Uterus (tissue), 4 donors: ENCODE measurements around the gene TCF19. TPM values are rescaled to one million over a fixed set of nuclear protein-coding genes. Genes with fewer than 3 reads are reported as not detected.

Experiments
- DNase-seq, 2 donors: peaks; one replicate each; pipeline ENCODE4 v3.0.0-alpha.2; 2019 to 2020
- H3K27ac ChIP-seq, 2 donors: fragments of 200-600 bp; sonication (generic); 1 replicate in 1 of 2; 2 replicates in 1 of 2; pipeline ENCODE4 v1.5.1; 2016 to 2018
- H3K27me3 ChIP-seq, 2 donors: fragments of 200-600 bp; sonication (generic); one replicate each; pipeline ENCODE4 v1.5.1; 2018 to 2019; ENCODE audit warnings: control low read depth in 1 of 2
- H3K36me3 ChIP-seq, 2 donors: fragments of 200-600 bp; sonication (generic); one replicate each; pipeline ENCODE4 v1.5.1; 2019; ENCODE audit warnings: control low read depth in 1 of 2
- H3K4me1 ChIP-seq, 2 donors: fragments of 200-600 bp; sonication (generic); one replicate each; pipeline ENCODE4 v1.5.1; 2018 to 2019; ENCODE audit warnings: control low read depth in 1 of 2
- H3K4me3 ChIP-seq, 2 donors: fragments of 200-600 bp; sonication (generic); 1 replicate in 1 of 2; 2 replicates in 1 of 2; pipeline ENCODE4 v1.5.1; 2018 to 2019; ENCODE audit warnings: mild to moderate bottlenecking in 1 of 2
- H3K9me3 ChIP-seq, 2 donors: fragments of 200-600 bp; sonication (generic); one replicate each; pipeline ENCODE4 v1.5.1; 2019; ENCODE audit warnings: control low read depth in 1 of 2
- CTCF ChIP-seq, 4 experiments: fragments of 200-600 bp in 2 of 4; fragments of 450-650 bp in 2 of 4; sonication (generic) in 2 of 4; IDR thresholded peaks; one replicate each; pipeline ENCODE4 v1.5.1; 2016 to 2019; ENCODE audit warnings: antibody characterized with exemption in 4 of 4, mild to moderate bottlenecking in 2 of 4, moderate library complexity in 1 of 4
- POLR2A ChIP-seq, 2 donors: fragments of 450-650 bp; IDR thresholded peaks; one replicate each; pipeline ENCODE4 v1.6.1; 2016; ENCODE audit warnings: antibody characterized with exemption in 2 of 2, mild to moderate bottlenecking in 1 of 2, moderate library complexity in 1 of 2
- intact Hi-C: fragments of 100-400 bp; cut with DNase I; formaldehyde crosslinking; loops from one replicate; pipeline ENCODE4 v1.15.1; 2023; ENCODE audit warnings: low total_unique reads
- total RNA-seq, 4 donors: library from RNA; depleted of rRNA in 3 of 4; stranded (reverse); fragments of >200 nt in 3 of 4; gene quantifications; one replicate each; pipeline versions ENCODE4 v1.1.0 to v1.2.4, GENCODE V29; 2014 to 2023
- donor health status: DM: yes; HTN: yes; CAD: no.

The TCF19 gene
- total RNA-seq, 4 donors from 2014 or later = 3.6 to 22.3 (median 12.6) TPM

GRCh38 chr6:31170987-31171671 lies 12.7 kb downstream of the TCF19 start:
- TF ChIP-seq POLR2A (IDR thresholded peaks at IDR 0.05) = no peak
- TF ChIP-seq CTCF (IDR thresholded peaks at IDR 0.05) = no peak
- Histone ChIP-seq H3K4me1 (no peaks in the 10 kb centered on the region), H3K9me3 (no peaks in the 10 kb centered on the region), H3K4me3 (no peak overlapping the region), H3K36me3 (no peaks in the 10 kb centered on the region), H3K27me3 (no peaks in the 10 kb centered on the region), H3K27ac (no peak overlapping the region)
- DNase-seq = no peak
- intact Hi-C loops = no loop called here

GRCh38 chr6:31171931-31172905 lies 13.8 kb downstream of the TCF19 start:
- no peaks in the 10 kb centered on the region for H3K36me3 ChIP-seq
- H3K4me3 ChIP-seq = no peak overlapping the region
- no peaks in the 10 kb centered on the region for H3K27me3 ChIP-seq
- H3K9me3 ChIP-seq = no peaks in the 10 kb centered on the region
- TF ChIP-seq CTCF (IDR thresholded peaks at IDR 0.05) (no peak), POLR2A (IDR thresholded peaks at IDR 0.05) (no peak)
- DNase-seq = no peak
- H3K4me1 ChIP-seq = no peaks in the 10 kb centered on the region
- intact Hi-C loops = no loop called here
- H3K27ac ChIP-seq = no peak overlapping the region

- Histone ChIP-seq H3K9me3 (no peaks in the 10 kb centered on the region), H3K4me3 (no peak overlapping the region), H3K36me3 (no peaks in the 10 kb centered on the region), H3K27ac (no peak overlapping the region), H3K4me1 (no peaks in the 10 kb centered on the region), H3K27me3 (no peaks in the 10 kb centered on the region)
- intact Hi-C loops = no loop called here
- TF ChIP-seq CTCF (IDR thresholded peaks at IDR 0.05) = no peak
- no peak for TF ChIP-seq POLR2A (IDR thresholded peaks at IDR 0.05)
- DNase-seq = no peak
Measured at GRCh38 chr6:31172973-31173384, 14.6 kb downstream of the TCF19 start.

DNA sequence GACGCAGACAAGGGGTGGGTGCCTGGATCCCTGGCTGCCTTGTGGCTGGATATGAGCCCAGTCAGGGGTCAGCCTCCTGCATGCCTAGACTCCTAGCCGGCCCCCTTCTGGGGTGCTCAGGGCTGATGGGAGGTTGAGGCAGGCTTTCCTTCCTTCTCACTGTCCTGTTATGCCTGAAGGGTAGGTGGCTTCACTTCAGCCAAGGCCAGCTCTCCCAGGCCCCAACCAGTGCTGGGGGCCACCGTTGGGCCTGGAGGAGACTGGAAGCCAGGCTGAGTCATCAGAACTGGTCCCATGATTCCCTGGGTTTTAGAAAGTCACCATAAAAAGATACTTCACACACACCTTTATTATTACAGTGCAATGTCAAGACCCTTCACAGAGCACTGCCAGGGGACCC lies 15.0 kb downstream of the TCF19 start:
- TF ChIP-seq CTCF (IDR thresholded peaks at IDR 0.05) (no peak), POLR2A (IDR thresholded peaks at IDR 0.05) (no peak)
- Histone ChIP-seq H3K36me3 (no peaks in the 10 kb centered on the region), H3K27me3 (no peaks in the 10 kb centered on the region), H3K27ac (no peak overlapping the region), H3K4me3 (no peak overlapping the region), H3K9me3 (no peaks in the 10 kb centered on the region), H3K4me1 (no peaks in the 10 kb centered on the region)
- intact Hi-C loops = no loop called here
- DNase-seq = no peak

GRCh38 chr6:31174378-31174777 lies 16.0 kb downstream of the TCF19 start:
- intact Hi-C loops = no loop called here
- Histone ChIP-seq H3K4me3 (no peak overlapping the region), H3K4me1 (no peaks in the 10 kb centered on the region), H3K36me3 (no peaks in the 10 kb centered on the region), H3K9me3 (no peaks in the 10 kb centered on the region), H3K27ac (no peak overlapping the region), H3K27me3 (no peaks in the 10 kb centered on the region)
- DNase-seq = no peak
- TF ChIP-seq CTCF (IDR thresholded peaks at IDR 0.05) (no peak), POLR2A (IDR thresholded peaks at IDR 0.05) (no peak)
